H1 (cell line): ENCODE measurements around the gene OR2C1. TPM values are rescaled to one million over a fixed set of nuclear protein-coding genes. Genes with fewer than 3 reads are reported as not detected.
A peak's percentile ranks its signal among the peaks of the same experiment; 100 is the strongest.

Source experiments
- CTCF ChIA-PET: fragments of 300-600 bp; sonication (Branson Sonifier 250); formaldehyde crosslinking; loops from one replicate; lab custom pipeline; 2021; ENCODE audit not compliant: partially characterized antibody; lab: Charles Lee
- POLR2A ChIA-PET: fragments of 300-600 bp; sonication (Branson Sonifier 250); formaldehyde crosslinking; loops from one replicate; lab custom pipeline; 2021; ENCODE audit warnings: inconsistent platforms; ENCODE audit not compliant: partially characterized antibody; lab: Charles Lee
- DNase-seq, 2 experiments: peaks; one replicate each; pipeline versions ENCODE4 v3.0.0 to v3.0.0-alpha.2; 2010 to 2022; ENCODE audit warnings: low spot score in 2 of 2, low read depth in 1 of 2, mixed read lengths in 1 of 2
- FAIRE-seq: peaks from 2 replicates; lab custom pipeline; 2011; peaks lifted over from hg19 to GRCh38; lab: Jason Lieb, UNC
- H2AFZ ChIP-seq: 2 replicates; pipeline ENCODE4 v1.8.1; 2012; ENCODE audit warnings: low read length, inconsistent platforms
- H2AK5ac ChIP-seq: 2 replicates; pipeline ENCODE4 v1.6.1; 2013; ENCODE audit warnings: low read depth, low read length
- H2BK120ac ChIP-seq: replicated peaks from 2 replicates; pipeline ENCODE3; 2013; ENCODE audit warnings: low read depth, low read length, inconsistent platforms
- H2BK12ac ChIP-seq: 2 replicates; pipeline ENCODE4 v1.6.1; 2013; ENCODE audit warnings: low read depth, low read length
- H2BK15ac ChIP-seq: 2 replicates; pipeline ENCODE4 v1.6.1; 2013; ENCODE audit warnings: low read length
- H2BK20ac ChIP-seq: 2 replicates; pipeline ENCODE4 v1.6.1; 2013; ENCODE audit warnings: low read length
- H2BK5ac ChIP-seq: 2 replicates; pipeline ENCODE4 v1.6.1; 2013; ENCODE audit warnings: low read depth, low read length
- H3K14ac ChIP-seq: 2 replicates; pipeline ENCODE4 v1.6.1; 2013; ENCODE audit warnings: inconsistent platforms; ENCODE audit not compliant: insufficient read length
- H3K18ac ChIP-seq: 2 replicates; pipeline ENCODE4 v1.6.1; 2013; ENCODE audit warnings: low read length; ENCODE audit errors: extremely low read depth
- H3K23ac ChIP-seq: 2 replicates; pipeline ENCODE4 v1.6.1; 2013; ENCODE audit warnings: inconsistent platforms; ENCODE audit not compliant: insufficient read length
- H3K23me2 ChIP-seq: 2 replicates; pipeline ENCODE4 v1.6.1; 2013; ENCODE audit warnings: low read depth, low read length
- H3K27ac ChIP-seq: 2 replicates; pipeline ENCODE4 v1.6.1; 2011; ENCODE audit warnings: low read depth, low read length, inconsistent platforms
- H3K27me3 ChIP-seq, 4 experiments: replicated peaks in 1 of 4; 1 replicate in 1 of 4; 2 replicates in 3 of 4; pipeline versions ENCODE4 v1.6.1 to v1.8.1; 2011 to 2013; ENCODE audit warnings: low read length in 3 of 4, mild to moderate bottlenecking in 3 of 4, inconsistent platforms in 2 of 4, mixed read lengths in 2 of 4, moderate library complexity in 1 of 4; ENCODE audit not compliant: control insufficient read depth in 3 of 4, insufficient read depth in 3 of 4; ENCODE audit errors: extremely low read depth in 1 of 4
- H3K36me3 ChIP-seq, 4 experiments: 2 replicates each; pipeline versions ENCODE4 v1.6.1 to v1.8.1; 2011 to 2013; ENCODE audit warnings: mild to moderate bottlenecking in 4 of 4, low read length in 3 of 4, moderate library complexity in 2 of 4, control low read depth in 1 of 4, inconsistent platforms in 1 of 4; ENCODE audit not compliant: insufficient read depth in 4 of 4, control insufficient read depth in 2 of 4
- H3K4ac ChIP-seq: replicated peaks from 2 replicates; pipeline ENCODE3; 2013; ENCODE audit warnings: low read length, low read depth, mixed read lengths, inconsistent platforms; ENCODE audit not compliant: insufficient read length
- H3K4me1 ChIP-seq, 4 experiments: replicated peaks in 1 of 4; 1 replicate in 1 of 4; 2 replicates in 3 of 4; pipeline versions ENCODE4 v1.6.1 to v1.8.1; 2011 to 2013; ENCODE audit warnings: low read length in 3 of 4, inconsistent platforms in 2 of 4, mixed read lengths in 1 of 4; ENCODE audit not compliant: insufficient read depth in 4 of 4, control insufficient read depth in 3 of 4
- H3K4me2 ChIP-seq, 2 experiments: 2 replicates each; pipeline versions ENCODE4 v1.6.1 to v1.8.1; 2011 to 2013; ENCODE audit warnings: low read depth in 2 of 2, low read length in 2 of 2, control low read depth in 1 of 2, inconsistent platforms in 1 of 2, mild to moderate bottlenecking in 1 of 2; ENCODE audit not compliant: insufficient read depth in 1 of 2
- H3K4me3 ChIP-seq, 4 experiments: fragments of 200-600, 300-600 bp in 1 of 4; sonication (generic), shearing (Covaris generic), sonication (Bioruptor Twin) in 1 of 4; 2 replicates each; pipeline versions ENCODE4 v1.5.1 to v1.8.1; 2011 to 2016; ENCODE audit warnings: low read length in 4 of 4, low read depth in 3 of 4, control low read depth in 2 of 4, inconsistent platforms in 2 of 4, mild to moderate bottlenecking in 2 of 4, mixed read lengths in 1 of 4, moderate library complexity in 1 of 4; ENCODE audit not compliant: insufficient read depth in 2 of 4; ENCODE audit errors: extremely low read depth in 1 of 4
- H3K56ac ChIP-seq: replicated peaks from 2 replicates; pipeline ENCODE3; 2013; ENCODE audit warnings: low read depth, mild to moderate bottlenecking, mixed read lengths, low read length, inconsistent platforms; ENCODE audit not compliant: insufficient read length
- H3K79me1 ChIP-seq: 2 replicates; pipeline ENCODE4 v1.6.1; 2013; ENCODE audit warnings: low read depth, low read length, control low read depth
- H3K79me2 ChIP-seq, 2 experiments: 2 replicates each; pipeline versions ENCODE4 v1.6.1 to v1.8.1; 2012 to 2013; ENCODE audit warnings: low read length in 2 of 2, mild to moderate bottlenecking in 2 of 2, inconsistent platforms in 1 of 2; ENCODE audit not compliant: insufficient read depth in 2 of 2, control insufficient read depth in 1 of 2
- H3K9ac ChIP-seq, 4 experiments: replicated peaks in 1 of 4; 1 replicate in 1 of 4; 2 replicates in 3 of 4; pipeline versions ENCODE4 v1.6.1 to v1.8.1; 2011 to 2013; ENCODE audit warnings: low read depth in 3 of 4, low read length in 3 of 4, control low read depth in 2 of 4, mild to moderate bottlenecking in 2 of 4, moderate library complexity in 2 of 4, inconsistent platforms in 1 of 4; ENCODE audit errors: extremely low read depth in 1 of 4
- H3K9me3 ChIP-seq, 2 experiments: 2 replicates each; pipeline versions ENCODE4 v1.6.1 to v1.8.1; 2012 to 2013; ENCODE audit warnings: mild to moderate bottlenecking in 2 of 2, moderate library complexity in 2 of 2, control low read depth in 1 of 2, inconsistent platforms in 1 of 2, low read depth in 1 of 2, low read length in 1 of 2, mixed read lengths in 1 of 2; ENCODE audit not compliant: insufficient read depth in 2 of 2
- H4K20me1 ChIP-seq, 2 experiments: replicated peaks in 1 of 2; 2 replicates each; pipeline versions ENCODE3 to v1.8.1; 2011 to 2013; ENCODE audit warnings: inconsistent platforms in 2 of 2, low read length in 2 of 2, mild to moderate bottlenecking in 1 of 2; ENCODE audit not compliant: insufficient read depth in 2 of 2, control insufficient read depth in 1 of 2
- H4K5ac ChIP-seq: 2 replicates; pipeline ENCODE4 v1.6.1; 2013; ENCODE audit warnings: low read length, low read depth, mixed read lengths, inconsistent platforms; ENCODE audit not compliant: insufficient read length
- H4K8ac ChIP-seq: 2 replicates; pipeline ENCODE4 v1.8.0; 2013; ENCODE audit warnings: mild to moderate bottlenecking, moderate library complexity, low read length, inconsistent platforms; ENCODE audit not compliant: insufficient read depth; ENCODE audit errors: extremely low read depth
- H4K91ac ChIP-seq: replicated peaks from 2 replicates; pipeline ENCODE3; 2013; ENCODE audit warnings: low read length, mixed read lengths, inconsistent platforms; ENCODE audit not compliant: insufficient read length
- CBX5 ChIP-seq: fragments of 300-800, 300-1000 bp; sonication (generic); IDR thresholded peaks from 2 replicates; pipeline ENCODE4 v1.7.1; 2016; ENCODE audit warnings: antibody characterized with exemption, low read length, low read depth
- TBP ChIP-seq: IDR thresholded peaks from 2 replicates; pipeline ENCODE4 v1.6.1; 2011; ENCODE audit warnings: low read depth, low read length, improper control_type of control experiment
- WGBS, 2 experiments: shearing (Covaris generic) in 1 of 2; methylation state at CpG; one replicate each; pipeline versions ENCODE4 v1.1.6 to v1.1.7; 2013 to 2015; ENCODE audit warnings: low lambda C conversion rate in 2 of 2, mixed read lengths in 2 of 2, inconsistent platforms in 1 of 2, low coverage in 1 of 2, missing lambda C conversion rate in 1 of 2; ENCODE audit not compliant: insufficient replicate concordance in 2 of 2, insufficient coverage in 1 of 2, insufficient read length in 1 of 2; ENCODE audit errors: extremely low coverage in 1 of 2, missing lambda C conversion rate in 1 of 2; 5-methylcytosine and 5-hydroxymethylcytosine counted together
- polyA plus RNA-seq, 7 experiments: library from polyadenylated mRNA; depleted of rRNA in 3 of 7; stranded (reverse) in 5 of 7; unstranded in 2 of 7; fragments of >200 nt in 5 of 7; fragments of 200-250 nt in 2 of 7; gene quantifications; 1 replicate in 5 of 7; 2 replicates in 1 of 7; 4 replicates in 1 of 7; pipeline versions ENCODE4 v1.2.1 to v1.2.3, GENCODE V29; 2011 to 2013; ENCODE audit warnings: missing spikeins in 2 of 7, mixed read lengths in 2 of 7
- total RNA-seq: library from RNA; stranded (reverse); fragmentation: NEBNext Ultra II Directional; extraction: Animal tissue kit (Norgen Biotek cat#: 25700); gene quantifications from 2 replicates; pipeline ENCODE4 v1.2.1, GENCODE V29; 2021

Gene OR2C1
- total and polyA plus RNA-seq, 2 of the 8 experiments (the other 6 are each of a cell fraction or from before 2014, with no cell fraction given): not detected

- POLR2A ChIA-PET: interaction anchor here (0.8 to 4.3 kb wide), 8 partner anchors 9 to 200 kb away, joined by 3 to 64 read pairs (median 3); partner anchors contain the start of gene ZNF263
- no peak overlapping the region for H2BK120ac ChIP-seq
- H3K4me3 ChIP-seq: peak overlapping the region; percentile 64 to 83 (median 72)
- H3K4me1 ChIP-seq: peaks cover 2 to 5% (median 3%) of the 10 kb centered on the region in 4 experiments; a peak in 5 of 7 replicates
- H3K79me2 ChIP-seq: no peaks in the 10 kb centered on the region
- H3K56ac ChIP-seq: no peak overlapping the region
- H4K91ac ChIP-seq: no peak overlapping the region
- no peak overlapping the region for H2BK12ac ChIP-seq
- no peak overlapping the region for H3K18ac ChIP-seq
- H3K23ac ChIP-seq: no peak overlapping the region
- H3K36me3 ChIP-seq: peaks cover 8 to 43% (median 28%) of the 10 kb centered on the region in 4 experiments; a peak in 7 of 8 replicates
- H3K23me2 ChIP-seq: peaks cover 10% of the 10 kb centered on the region; the same call in 1 of the 2 replicates
- peak overlapping the region; percentile 99; the same call in 1 of the 2 replicates for H4K8ac ChIP-seq
- H3K27ac ChIP-seq: no peak overlapping the region; the same call in 1 of the 2 replicates
- no peaks in the 10 kb centered on the region; the same call in 1 of the 2 replicates for H3K79me1 ChIP-seq
- peak overlapping the region in 2 of 4 experiments; percentile 75; a peak in 2 of 7 replicates for H3K9ac ChIP-seq
- DNase-seq: no peak
- H4K20me1 ChIP-seq: no peaks in the 10 kb centered on the region
- CTCF ChIA-PET: interaction anchor here (0.8 to 1.3 kb wide), 2 partner anchors 39 to 47 kb away, joined by 3 to 4 read pairs; no protein-coding TSS in a partner anchor
- H3K4me2 ChIP-seq: peak overlapping the region; percentile 62 to 69
- WGBS, 2 experiments: 85% methylated on average over 11 of the region's 11 CpGs; no CpG with 5 or more reads in 1 of the 2 experiments
- TF ChIP-seq CBX5 (no peak), TBP (no peak)
- H2AK5ac ChIP-seq: no peak overlapping the region
- no peak overlapping the region for H2BK15ac ChIP-seq
- H3K27me3 ChIP-seq: no peaks in the 10 kb centered on the region; a peak in 2 of 7 replicates
- H3K9me3 ChIP-seq: peaks cover 52 to 56% of the 10 kb centered on the region in 2 experiments
- no peak overlapping the region for H2AFZ ChIP-seq
- no peak overlapping the region for H4K5ac ChIP-seq
- FAIRE-seq: no peak
- no peak overlapping the region for H3K4ac ChIP-seq
- H2BK5ac ChIP-seq: no peak overlapping the region
- no peak overlapping the region for H2BK20ac ChIP-seq
- H3K14ac ChIP-seq: no peak overlapping the region
Observed at GRCh38 chr16:3306078-3306477, 49.6 kb upstream of the OR2C1 start.
